Occipital lobe (tissue), 2 donors: ENCODE data around the gene MGAT2. TPM values are rescaled to one million over a fixed set of nuclear protein-coding genes. Genes with fewer than 3 reads are reported as not detected.
"Not testable (repeated sequence)": the region's sequence is repeated elsewhere in the genome, so short reads cannot be mapped to it uniquely, and the experiment has no call there.

ENCODE experiments used
- DNase-seq: peaks from one replicate; lab custom pipeline; 2025; lab: John Stamatoyannopoulos, UW
- total RNA-seq: library from RNA; depleted of rRNA; stranded (reverse); fragments of >200 nt; gene quantifications from one replicate; pipeline ENCODE4 v1.2.3, GENCODE V29; 2014

Gene MGAT2
- 47.3 TPM for total RNA-seq

- DNase-seq: peak; percentile 97
Observed at GRCh38 chr14:49620182-49621113, at the start of gene MGAT2, which contains the start of gene RPL36AL. Gene MGAT2, plus strand, starts transcription at chr14:49620799. Its CDS starts 470 bp downstream, at chr14:49621269. Gene RPL36AL, minus strand, starts transcription at chr14:49620626. Its CDS starts 1,522 bp downstream, at chr14:49619104.

- no peak for DNase-seq
Observed at GRCh38 chr14:49574038-49574437, 46.6 kb upstream of the MGAT2 start.

- DNase-seq: no peak
Observed at GRCh38 chr14:49578141-49578540, 42.5 kb upstream of the MGAT2 start.

GRCh38 chr14:49579841-49580240 lies 40.8 kb upstream of the MGAT2 start:
- DNase-seq: no peak

- no peak for DNase-seq
Observed at GRCh38 chr14:49581209-49582112, 39.1 kb upstream of the MGAT2 start.

GRCh38 chr14:49582113-49582977 lies 38.3 kb upstream of the MGAT2 start:
- DNase-seq: no peak

- DNase-seq: no peak
Observed at GRCh38 chr14:49583629-49584028, 37.0 kb upstream of the MGAT2 start.

GRCh38 chr14:49584058-49584457 lies 36.5 kb upstream of the MGAT2 start:
- DNase-seq: no peak

- DNase-seq: not testable (repeated sequence)
Observed at GRCh38 chr14:49584981-49585640, 35.5 kb upstream of the MGAT2 start.

- DNase-seq: peak; percentile 95
Observed at GRCh38 chr14:49585803-49586672, 34.6 kb upstream of the MGAT2 start, which contains the start of gene RPS29. Gene RPS29, minus strand, starts transcription at chr14:49586380. Its CDS starts 34 bp downstream, at chr14:49586346.

- no peak for DNase-seq
Observed at GRCh38 chr14:49586673-49587460, 33.7 kb upstream of the MGAT2 start.

GRCh38 chr14:49589387-49589786 lies 31.2 kb upstream of the MGAT2 start:
- no peak for DNase-seq

- no peak for DNase-seq
Observed at GRCh38 chr14:49593016-49593415, 27.6 kb upstream of the MGAT2 start.

- DNase-seq: no peak
Observed at GRCh38 chr14:49594347-49595091, 26.1 kb upstream of the MGAT2 start.

- no peak for DNase-seq
Observed at GRCh38 chr14:49598189-49598484, 22.5 kb upstream of the MGAT2 start.

GRCh38 chr14:49598485-49599300 lies 21.9 kb upstream of the MGAT2 start, which contains the start of gene LRR1:
Gene LRR1, plus strand, starts transcription at chr14:49598940. Its CDS starts 81 bp downstream, at chr14:49599021.
- peak; percentile 86 for DNase-seq

- DNase-seq: no peak
Observed at GRCh38 chr14:49607583-49607982, 13.0 kb upstream of the MGAT2 start.
